Left ventricle myocardium inferior (tissue), 1 donor: ENCODE results near the gene NSG2. TPM values are rescaled to one million over a fixed set of nuclear protein-coding genes. Genes with fewer than 3 reads are reported as not detected.
"Not testable (repeated sequence)": the region's sequence is repeated elsewhere in the genome, so short reads cannot be mapped to it uniquely, and the experiment has no call there.

ENCODE experiments used
- DNase-seq: peaks from one replicate; pipeline ENCODE4 v3.0.0-alpha.2; 2020
- H3K27ac ChIP-seq: fragments of 200-600 bp; replicated peaks from 2 replicates; pipeline ENCODE4 v1.8.0; 2021
- H3K27me3 ChIP-seq: fragments of 200-600 bp; 2 replicates; pipeline ENCODE4 v1.8.0; 2021; ENCODE audit warnings: low read depth
- H3K36me3 ChIP-seq: fragments of 200-600 bp; 2 replicates; pipeline ENCODE4 v1.8.0; 2021
- H3K4me1 ChIP-seq: fragments of 200-600 bp; 2 replicates; pipeline ENCODE4 v1.8.0; 2021
- H3K4me3 ChIP-seq: fragments of 200-600 bp; 2 replicates; pipeline ENCODE4 v1.8.0; 2021; ENCODE audit warnings: mild to moderate bottlenecking, moderate library complexity
- H3K9me3 ChIP-seq: fragments of 200-600 bp; replicated peaks from 2 replicates; pipeline ENCODE4 v1.8.0; 2021
- CTCF ChIP-seq: fragments of 200-600 bp; IDR thresholded peaks from 2 replicates; pipeline ENCODE4 v1.8.0; 2021; ENCODE audit warnings: antibody characterized with exemption, mild to moderate bottlenecking, borderline replicate concordance
- intact Hi-C: fragments of 100-400 bp; cut with micrococcal nuclease; formaldehyde crosslinking; loops from one replicate; pipeline ENCODE4 v1.11.0; 2022
- total RNA-seq: library from RNA; stranded (reverse); fragmentation: NEBNext Ultra II Directional; extraction: Animal tissue kit (Norgen Biotek cat#: 25700); gene quantifications from one replicate; pipeline ENCODE4 v1.2.1, GENCODE V29; 2021
- donor health status: DM: no; HTN: yes; CAD: no; lungs with severe emphysema.

NSG2 gene
- total RNA-seq, 1 donor from 2014 or later, result 0.08 TPM

GRCh38 chr5:174145821-174146220 lies 100.3 kb downstream of the NSG2 start:
- H3K27ac ChIP-seq, result no peak overlapping the region
- no peak for DNase-seq
- peaks cover 74% of the 10 kb centered on the region for H3K27me3 ChIP-seq
- no peak for TF ChIP-seq CTCF
- no peaks in the 10 kb centered on the region for H3K4me1 ChIP-seq
- no peak overlapping the region for H3K4me3 ChIP-seq
- H3K9me3 ChIP-seq, result no peaks in the 10 kb centered on the region
- H3K36me3 ChIP-seq, result no peaks in the 10 kb centered on the region
- intact Hi-C loops, result no loop called here

GRCh38 chr5:174146556-174146955 lies 101.0 kb downstream of the NSG2 start:
- Histone ChIP-seq H3K9me3 (no peaks in the 10 kb centered on the region), H3K27ac (no peak overlapping the region), H3K4me3 (no peak overlapping the region), H3K36me3 (no peaks in the 10 kb centered on the region), H3K4me1 (no peaks in the 10 kb centered on the region), H3K27me3 (peaks cover 74% of the 10 kb centered on the region)
- TF ChIP-seq CTCF, result no peak
- no peak for DNase-seq
- intact Hi-C loops, result no loop called here

- H3K36me3 ChIP-seq, H3K4me1 ChIP-seq, DNase-seq, H3K4me3 ChIP-seq, H3K9me3 ChIP-seq, H3K27ac ChIP-seq, intact Hi-C loops: not testable (repeated sequence)
- peaks cover 69% of the 10 kb centered on the region for H3K27me3 ChIP-seq
Observed at GRCh38 chr5:174147012-174147411, 101.5 kb downstream of the NSG2 start.

GRCh38 chr5:174147551-174147950 lies 102.0 kb downstream of the NSG2 start:
- Histone ChIP-seq H3K9me3 (no peaks in the 10 kb centered on the region), H3K27ac (no peak overlapping the region), H3K4me1 (no peaks in the 10 kb centered on the region), H3K4me3 (no peak overlapping the region), H3K27me3 (peaks cover 64% of the 10 kb centered on the region), H3K36me3 (no peaks in the 10 kb centered on the region)
- intact Hi-C loops, result no loop called here
- no peak for TF ChIP-seq CTCF
- no peak for DNase-seq

GRCh38 chr5:174148721-174149120 lies 103.2 kb downstream of the NSG2 start:
- H3K9me3 ChIP-seq, result peaks cover 5% of the 10 kb centered on the region
- no peak overlapping the region for H3K27ac ChIP-seq
- peaks cover 57% of the 10 kb centered on the region for H3K27me3 ChIP-seq
- no peaks in the 10 kb centered on the region for H3K36me3 ChIP-seq
- no peaks in the 10 kb centered on the region for H3K4me1 ChIP-seq
- no peak for TF ChIP-seq CTCF
- intact Hi-C loops, result no loop called here
- H3K4me3 ChIP-seq, result no peak overlapping the region
- no peak for DNase-seq

- TF ChIP-seq CTCF, result no peak
- Histone ChIP-seq H3K4me1 (no peaks in the 10 kb centered on the region), H3K9me3 (peaks cover 12% of the 10 kb centered on the region), H3K4me3 (no peak overlapping the region), H3K36me3 (no peaks in the 10 kb centered on the region), H3K27me3 (peaks cover 57% of the 10 kb centered on the region), H3K27ac (no peak overlapping the region)
- intact Hi-C loops, result no loop called here
- no peak for DNase-seq
Observed at GRCh38 chr5:174149426-174149825, 103.9 kb downstream of the NSG2 start.
